OCI-LY1 (cell line): ENCODE results near the gene MCU.

Experiments
- H2AFZ ChIP-seq: fragments of 200-600 bp; sonication (generic), shearing (Covaris generic); 2 replicates; pipeline ENCODE4 v1.6.0; 2014; ENCODE audit warnings: antibody characterized with exemption, mild to moderate bottlenecking, low read length
- H3F3A ChIP-seq: fragments of 200-600 bp; sonication (generic), shearing (Covaris generic); 2 replicates; pipeline ENCODE4 v1.6.0; 2014; ENCODE audit warnings: mild to moderate bottlenecking, antibody characterized with exemption, low read length, moderate library complexity; ENCODE audit not compliant: insufficient read depth
- H3K27ac ChIP-seq: fragments of 200-600 bp; sonication (generic); 2 replicates; pipeline ENCODE4 v1.5.1; 2014; ENCODE audit warnings: low read length, mixed run types, mild to moderate bottlenecking, low read depth; ENCODE audit not compliant: poor library complexity, severe bottlenecking
- H3K27me3 ChIP-seq: fragments of 200-600 bp; sonication (generic); 2 replicates; pipeline ENCODE4 v1.6.0; 2014; ENCODE audit warnings: antibody characterized with exemption, mild to moderate bottlenecking, low read length, moderate library complexity; ENCODE audit not compliant: insufficient read depth
- H3K36me3 ChIP-seq: fragments of 200-600 bp; sonication (generic); 2 replicates; pipeline ENCODE4 v1.6.1; 2014; ENCODE audit warnings: mild to moderate bottlenecking, antibody characterized with exemption, low read length, moderate library complexity, mixed read lengths; ENCODE audit not compliant: insufficient read depth
- H3K4me1 ChIP-seq: fragments of 200-600 bp; sonication (generic); 2 replicates; pipeline ENCODE4 v1.5.1; 2014; ENCODE audit warnings: mild to moderate bottlenecking, low read length, moderate library complexity; ENCODE audit not compliant: insufficient read depth, severe bottlenecking
- H3K4me2 ChIP-seq: fragments of 200-600 bp; sonication (generic), shearing (Covaris generic); 2 replicates; pipeline ENCODE4 v1.6.1; 2014; ENCODE audit warnings: low read length
- H3K4me3 ChIP-seq: fragments of 200-600 bp; sonication (generic); 2 replicates; pipeline ENCODE4 v1.5.1; 2014; ENCODE audit warnings: low read length, low read depth, mild to moderate bottlenecking, mixed read lengths; ENCODE audit not compliant: poor library complexity, severe bottlenecking
- H3K79me2 ChIP-seq: fragments of 200-600 bp; shearing (Covaris generic); 2 replicates; pipeline ENCODE4 v1.6.1; 2016; ENCODE audit warnings: mixed run types, low read length, mixed read lengths; ENCODE audit not compliant: insufficient read depth
- H3K9ac ChIP-seq: fragments of 200-600 bp; sonication (generic), shearing (Covaris generic); 2 replicates; pipeline ENCODE4 v1.6.1; 2014; ENCODE audit warnings: mild to moderate bottlenecking, low read length, mixed read lengths
- H3K9me2 ChIP-seq: fragments of 200-600 bp; sonication (generic), shearing (Covaris generic); 2 replicates; pipeline ENCODE4 v1.6.1; 2014; ENCODE audit warnings: low read depth, mild to moderate bottlenecking, low read length, mixed read lengths
- H3K9me3 ChIP-seq: fragments of 200-600 bp; shearing (Covaris generic); 2 replicates; pipeline ENCODE4 v1.6.1; 2014; ENCODE audit warnings: low read length, mixed read lengths
- H4K20me1 ChIP-seq: fragments of 200-600 bp; sonication (generic), shearing (Covaris generic); 2 replicates; pipeline ENCODE4 v1.6.0; 2016; ENCODE audit warnings: mild to moderate bottlenecking, low read length; ENCODE audit not compliant: insufficient read depth
- EZH2 ChIP-seq: fragments of 200-600 bp; sonication (generic), shearing (Covaris generic); IDR thresholded peaks from 2 replicates; pipeline ENCODE4 v1.8.0; 2017; ENCODE audit warnings: borderline replicate concordance, mixed run types, mild to moderate bottlenecking, antibody characterized with exemption, low read length, moderate library complexity, mixed read lengths
- TF ChIP-seq, protein P1 (sequence below): fragments of 200-600 bp; sonication (generic), shearing (Covaris generic); IDR thresholded peaks from 2 replicates; pipeline ENCODE4 v1.5.1; 2017; ENCODE audit warnings: mild to moderate bottlenecking, antibody characterized with exemption, low read length, moderate library complexity, mixed read lengths

MCU gene

GRCh38 chr10:72785409-72785808 lies 93.5 kb downstream of the MCU start:
- peaks cover 6% of the 10 kb centered on the region for H3K79me2 ChIP-seq
- no peak overlapping the region for H2AFZ ChIP-seq
- no peak overlapping the region for H3K9ac ChIP-seq
- H3K4me2 ChIP-seq: no peak overlapping the region
- H3K36me3 ChIP-seq: no peaks in the 10 kb centered on the region
- H3K27me3 ChIP-seq: no peaks in the 10 kb centered on the region
- H3F3A ChIP-seq: no peaks in the 10 kb centered on the region; the same call in 1 of the 2 replicates
- TF ChIP-seq, protein P1, sequence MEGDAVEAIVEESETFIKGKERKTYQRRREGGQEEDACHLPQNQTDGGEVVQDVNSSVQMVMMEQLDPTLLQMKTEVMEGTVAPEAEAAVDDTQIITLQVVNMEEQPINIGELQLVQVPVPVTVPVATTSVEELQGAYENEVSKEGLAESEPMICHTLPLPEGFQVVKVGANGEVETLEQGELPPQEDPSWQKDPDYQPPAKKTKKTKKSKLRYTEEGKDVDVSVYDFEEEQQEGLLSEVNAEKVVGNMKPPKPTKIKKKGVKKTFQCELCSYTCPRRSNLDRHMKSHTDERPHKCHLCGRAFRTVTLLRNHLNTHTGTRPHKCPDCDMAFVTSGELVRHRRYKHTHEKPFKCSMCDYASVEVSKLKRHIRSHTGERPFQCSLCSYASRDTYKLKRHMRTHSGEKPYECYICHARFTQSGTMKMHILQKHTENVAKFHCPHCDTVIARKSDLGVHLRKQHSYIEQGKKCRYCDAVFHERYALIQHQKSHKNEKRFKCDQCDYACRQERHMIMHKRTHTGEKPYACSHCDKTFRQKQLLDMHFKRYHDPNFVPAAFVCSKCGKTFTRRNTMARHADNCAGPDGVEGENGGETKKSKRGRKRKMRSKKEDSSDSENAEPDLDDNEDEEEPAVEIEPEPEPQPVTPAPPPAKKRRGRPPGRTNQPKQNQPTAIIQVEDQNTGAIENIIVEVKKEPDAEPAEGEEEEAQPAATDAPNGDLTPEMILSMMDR: no peak
- no peak for TF ChIP-seq EZH2
- no peaks in the 10 kb centered on the region for H3K9me3 ChIP-seq
- H3K4me1 ChIP-seq: no peaks in the 10 kb centered on the region
- no peak overlapping the region for H3K27ac ChIP-seq
- no peaks in the 10 kb centered on the region for H4K20me1 ChIP-seq
- no peaks in the 10 kb centered on the region for H3K9me2 ChIP-seq
- no peak overlapping the region for H3K4me3 ChIP-seq

DNA sequence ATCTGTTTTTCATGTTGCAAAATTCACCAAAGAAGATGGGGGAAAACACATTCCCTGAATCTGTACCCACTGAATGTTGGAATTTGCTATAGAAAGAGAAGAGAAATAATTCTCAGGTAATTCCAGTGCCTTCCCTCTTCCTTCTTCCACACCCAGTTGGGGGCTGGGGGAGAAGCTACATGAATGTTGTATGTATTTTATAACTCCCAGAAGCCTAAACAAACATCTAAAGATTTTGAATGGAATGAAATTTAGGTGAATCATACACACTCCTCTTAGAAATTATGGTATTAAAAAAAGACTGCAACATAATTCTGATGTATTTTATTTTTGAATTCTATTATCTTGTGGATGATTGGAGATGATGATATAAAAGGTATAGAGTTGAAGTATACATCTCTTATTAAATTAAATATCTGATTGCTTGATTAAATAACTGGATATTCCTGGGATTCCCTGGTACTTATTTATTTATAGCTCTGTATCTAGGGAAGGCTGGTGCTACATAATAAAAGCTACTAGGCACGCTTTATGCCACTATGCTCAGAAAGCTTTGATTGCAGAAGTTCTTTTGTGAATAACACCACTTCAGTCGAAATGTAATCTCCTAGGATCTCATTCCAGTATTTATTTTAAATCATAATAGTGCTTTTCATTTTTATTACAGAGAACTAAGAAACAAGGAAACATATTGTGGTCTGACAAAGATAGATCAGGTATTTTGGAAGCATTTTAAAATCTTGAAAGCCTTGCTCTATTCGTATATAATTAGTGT lies 98.5 kb downstream of the MCU start:
- H3K9me2 ChIP-seq: no peaks in the 10 kb centered on the region
- H3K4me2 ChIP-seq: no peak overlapping the region
- no peak overlapping the region for H3K27ac ChIP-seq
- H4K20me1 ChIP-seq: no peaks in the 10 kb centered on the region
- no peak for TF ChIP-seq EZH2
- TF ChIP-seq, protein P1: no peak
- no peaks in the 10 kb centered on the region for H3F3A ChIP-seq
- H3K79me2 ChIP-seq: peaks cover 6% of the 10 kb centered on the region
- no peak overlapping the region for H3K9ac ChIP-seq
- H3K27me3 ChIP-seq: no peaks in the 10 kb centered on the region
- H3K36me3 ChIP-seq: no peaks in the 10 kb centered on the region
- no peaks in the 10 kb centered on the region for H3K9me3 ChIP-seq
- H2AFZ ChIP-seq: no peak overlapping the region
- no peak overlapping the region for H3K4me3 ChIP-seq
- H3K4me1 ChIP-seq: no peaks in the 10 kb centered on the region

DNA sequence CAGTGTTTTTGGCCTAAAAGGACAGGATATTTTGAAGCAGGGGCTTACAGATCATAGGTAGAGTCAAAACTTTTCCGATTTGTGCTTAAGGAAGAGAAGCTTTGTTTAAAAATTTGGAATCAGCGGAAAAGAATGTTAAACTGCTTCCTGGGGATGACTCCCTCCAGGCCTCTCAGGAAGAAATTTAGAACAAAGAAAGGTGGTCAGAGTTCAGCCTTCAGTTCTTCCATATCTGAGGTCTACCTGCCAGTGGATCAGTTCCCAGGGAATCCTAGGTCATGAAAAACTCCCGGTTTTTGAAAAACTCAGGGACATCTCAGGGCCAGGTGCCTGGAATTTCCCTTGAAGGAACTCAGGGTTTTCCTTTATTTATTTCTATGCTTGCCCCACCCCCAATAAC lies 100.3 kb downstream of the MCU start:
- Histone ChIP-seq H3K4me1 (no peaks in the 10 kb centered on the region), H3K9me3 (no peaks in the 10 kb centered on the region), H3K27me3 (no peaks in the 10 kb centered on the region), H3K4me3 (no peak overlapping the region), H3K79me2 (no peaks in the 10 kb centered on the region), H3K9ac (no peak overlapping the region), H3K4me2 (no peak overlapping the region), H3K27ac (no peak overlapping the region), H3K9me2 (no peaks in the 10 kb centered on the region), H4K20me1 (no peaks in the 10 kb centered on the region), H2AFZ (no peak overlapping the region), H3F3A (no peaks in the 10 kb centered on the region), H3K36me3 (no peaks in the 10 kb centered on the region)
- TF ChIP-seq, protein P1: no peak
- TF ChIP-seq EZH2: no peak
